K562 treated with DMSO at 1 percent for 12 hours (cell line): ENCODE measurements around the gene APOH. TPM values are rescaled to one million over a fixed set of nuclear protein-coding genes. Genes with fewer than 3 reads are reported as not detected.

Source experiments
- total RNA-seq: library from RNA; unstranded; fragments of 300-600 nt; gene quantifications from 2 replicates; pipeline ENCODE4 v1.2.3, GENCODE V29; 2022; ENCODE audit not compliant: insufficient read depth

APOH gene
- not detected in 2 replicates for total RNA-seq

GRCh38 chr17:66228887-66229782, at the start of gene APOH:
APOH (minus strand) TSS chr17:66229415; CDS start chr17:66229379, 36 bp downstream.

GRCh38 chr17:66191593-66192377, 37.4 kb downstream of the APOH start, which contains the start of gene CEP112:
CEP112 (minus strand) TSS chr17:66192133.

Other genes starting within 250 kb of the APOH start
- not detected in 2 replicates for gene CEP112, start 37.3 kb downstream of the APOH start, total RNA-seq
- 5.7 and 24.7 TPM in 2 replicates for gene PRKCA, start 73.2 kb upstream of the APOH start, total RNA-seq